ENCODE measurements around the gene CREG2.
"Not testable (repeated sequence)": the region's sequence is repeated elsewhere in the genome, so short reads cannot be mapped to it uniquely, and the experiment has no call there.

Gene CREG2

DNA sequence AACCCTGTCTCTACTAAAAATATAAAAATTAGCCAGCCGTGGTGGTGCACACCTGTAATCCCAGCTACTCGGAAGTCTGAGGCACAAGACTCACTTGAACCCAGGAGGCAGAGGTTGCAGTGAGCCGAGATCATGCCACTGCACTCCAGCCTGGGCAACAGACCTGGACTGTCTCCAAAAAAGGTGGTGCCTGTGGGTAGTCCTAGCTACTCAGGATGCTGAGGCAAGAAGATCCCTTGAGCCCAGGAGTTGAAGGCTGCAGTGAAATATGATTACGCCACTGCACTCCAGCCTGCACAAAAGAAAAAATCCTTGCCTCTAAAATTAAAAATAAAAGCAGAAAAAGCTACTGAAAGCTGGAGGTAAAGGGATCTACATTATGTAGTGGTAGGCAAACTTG lies 34.7 kb downstream of the CREG2 start:
- H3K4me1 ChIP-seq (ENCODE audit: control insufficient read depth, insufficient read depth, low read length); H3K4me3 ChIP-seq (ENCODE audit: low read length); H3K36me3 ChIP-seq (ENCODE audit: control insufficient read depth, insufficient read depth, low read length); H3K9me3 ChIP-seq (ENCODE audit: control insufficient read depth, low read length); H3K9ac ChIP-seq (ENCODE audit: low read length); H3K27me3 ChIP-seq (ENCODE audit: control insufficient read depth, insufficient read depth, low read length): not testable (repeated sequence)

DNA sequence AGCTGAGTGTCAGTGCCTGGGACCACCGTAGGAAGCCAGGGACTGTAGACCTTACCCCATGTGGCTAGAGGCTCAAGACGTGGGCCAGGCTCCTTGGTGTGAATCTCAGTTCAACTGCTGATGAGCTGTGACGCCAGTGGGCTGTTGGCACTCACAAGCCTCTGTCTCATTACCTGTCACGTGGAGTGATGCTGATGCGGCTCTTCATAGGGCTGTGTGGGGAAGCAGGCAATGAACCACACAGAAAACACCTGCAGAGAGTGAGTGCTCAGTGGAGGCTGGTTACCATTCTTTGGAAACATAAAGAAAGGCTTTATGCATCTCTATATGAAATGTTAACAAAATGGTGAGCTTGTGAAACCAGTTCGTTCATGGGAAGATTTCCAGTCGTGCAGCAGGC lies 36.1 kb downstream of the CREG2 start:
- no peak overlapping the region for H3K4me3 ChIP-seq (ENCODE audit: low read length)
- H3K27me3 ChIP-seq (ENCODE audit: control insufficient read depth, insufficient read depth, low read length) = no peaks in the 10 kb centered on the region
- no peak overlapping the region for H3K9ac ChIP-seq (ENCODE audit: low read length)
- H3K9me3 ChIP-seq (ENCODE audit: control insufficient read depth, low read length) = no peaks in the 10 kb centered on the region
- no peaks in the 10 kb centered on the region for H3K4me1 ChIP-seq (ENCODE audit: control insufficient read depth, insufficient read depth, low read length)
- no peaks in the 10 kb centered on the region for H3K36me3 ChIP-seq (ENCODE audit: control insufficient read depth, insufficient read depth, low read length)

DNA sequence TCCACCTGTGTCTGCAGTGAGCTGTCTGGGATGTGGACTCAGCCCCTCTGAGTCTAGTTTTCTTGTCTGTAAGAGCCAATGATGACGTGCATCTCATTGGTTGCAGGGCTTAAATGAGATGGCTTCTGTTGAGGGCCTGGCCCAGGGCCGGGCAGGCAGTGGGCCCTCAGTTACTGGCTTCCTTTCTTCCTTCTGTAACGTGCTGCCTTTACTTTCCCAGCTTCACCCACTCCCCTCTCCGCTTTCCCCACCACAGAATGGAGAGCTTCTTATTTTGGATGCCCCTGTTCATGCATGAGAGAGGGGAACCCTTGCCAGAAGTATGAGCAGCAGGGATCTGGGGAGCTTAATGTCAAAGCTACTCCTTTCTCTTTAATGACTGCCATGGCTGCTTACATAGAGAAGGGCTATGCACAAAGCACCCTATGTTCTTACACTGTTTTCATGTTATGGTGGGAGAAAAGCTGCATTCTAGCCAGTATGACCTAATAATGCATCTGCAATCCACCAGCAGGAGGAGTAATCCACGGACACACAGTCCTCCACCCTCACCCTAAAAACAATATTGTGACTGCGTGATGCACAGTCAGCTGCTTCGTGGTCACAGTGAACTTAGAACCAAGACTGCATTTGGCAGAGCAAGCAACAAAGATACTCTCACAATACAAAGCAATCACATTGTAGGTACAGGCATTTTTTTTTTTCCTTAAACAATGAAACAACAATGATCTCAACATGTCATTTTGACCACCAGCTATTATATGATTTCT lies 37.2 kb downstream of the CREG2 start:
- Histone ChIP-seq H3K27me3 (ENCODE audit: control insufficient read depth, insufficient read depth, low read length) (no peaks in the 10 kb centered on the region), H3K4me1 (ENCODE audit: control insufficient read depth, insufficient read depth, low read length) (no peaks in the 10 kb centered on the region), H3K9ac (ENCODE audit: low read length) (no peak overlapping the region), H3K4me3 (ENCODE audit: low read length) (no peak overlapping the region), H3K9me3 (ENCODE audit: control insufficient read depth, low read length) (no peaks in the 10 kb centered on the region), H3K36me3 (ENCODE audit: control insufficient read depth, insufficient read depth, low read length) (no peaks in the 10 kb centered on the region)

DNA sequence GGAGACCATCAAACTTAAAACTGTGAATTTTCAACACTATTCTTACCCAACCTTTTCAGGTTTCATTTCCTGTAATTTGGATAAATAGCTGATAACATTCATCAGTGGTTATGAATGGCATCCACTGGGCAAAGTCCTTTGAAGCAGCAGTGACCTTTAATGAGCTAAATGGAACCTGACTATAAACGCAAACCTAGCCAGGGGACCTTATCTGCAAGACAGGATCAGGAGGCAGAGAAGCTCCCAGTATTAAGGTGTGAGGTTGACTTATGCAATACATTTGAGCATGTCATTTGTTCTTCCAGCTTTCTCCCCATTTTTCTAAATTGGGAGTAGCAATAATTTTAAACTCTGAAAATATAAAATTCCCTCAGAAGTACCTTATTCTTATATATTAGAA lies 38.4 kb downstream of the CREG2 start:
- Histone ChIP-seq H3K9me3 (ENCODE audit: control insufficient read depth, low read length) (no peaks in the 10 kb centered on the region), H3K9ac (ENCODE audit: low read length) (no peak overlapping the region), H3K27me3 (ENCODE audit: control insufficient read depth, insufficient read depth, low read length) (no peaks in the 10 kb centered on the region), H3K4me1 (ENCODE audit: control insufficient read depth, insufficient read depth, low read length) (no peaks in the 10 kb centered on the region), H3K36me3 (ENCODE audit: control insufficient read depth, insufficient read depth, low read length) (no peaks in the 10 kb centered on the region), H3K4me3 (ENCODE audit: low read length) (no peak overlapping the region)

DNA sequence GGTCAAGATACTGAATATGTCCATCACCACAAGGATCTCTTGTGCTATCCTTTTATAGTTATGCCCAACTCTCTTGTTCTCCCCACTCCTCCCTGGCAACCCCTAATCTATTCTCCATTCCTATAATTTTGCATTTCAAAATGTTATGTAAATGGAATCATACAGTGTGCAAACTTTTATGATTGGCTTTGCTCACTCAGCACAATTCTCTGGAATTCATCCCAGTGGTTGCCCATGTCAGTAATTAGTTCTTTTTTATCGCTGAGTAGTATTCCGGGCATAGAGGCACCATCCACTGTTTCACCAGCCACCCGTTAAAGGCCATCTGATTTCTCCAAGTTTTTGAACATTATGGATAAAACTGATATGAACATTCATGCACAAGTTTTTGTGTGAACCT lies 40.4 kb downstream of the CREG2 start:
- H3K27me3 ChIP-seq (ENCODE audit: control insufficient read depth, insufficient read depth, low read length) = no peaks in the 10 kb centered on the region
- H3K36me3 ChIP-seq (ENCODE audit: control insufficient read depth, insufficient read depth, low read length) = no peaks in the 10 kb centered on the region
- H3K4me1 ChIP-seq (ENCODE audit: control insufficient read depth, insufficient read depth, low read length) = peaks cover 2% of the 10 kb centered on the region
- H3K4me3 ChIP-seq (ENCODE audit: low read length) = no peak overlapping the region
- no peaks in the 10 kb centered on the region for H3K9me3 ChIP-seq (ENCODE audit: control insufficient read depth, low read length)
- H3K9ac ChIP-seq (ENCODE audit: low read length) = no peak overlapping the region

DNA sequence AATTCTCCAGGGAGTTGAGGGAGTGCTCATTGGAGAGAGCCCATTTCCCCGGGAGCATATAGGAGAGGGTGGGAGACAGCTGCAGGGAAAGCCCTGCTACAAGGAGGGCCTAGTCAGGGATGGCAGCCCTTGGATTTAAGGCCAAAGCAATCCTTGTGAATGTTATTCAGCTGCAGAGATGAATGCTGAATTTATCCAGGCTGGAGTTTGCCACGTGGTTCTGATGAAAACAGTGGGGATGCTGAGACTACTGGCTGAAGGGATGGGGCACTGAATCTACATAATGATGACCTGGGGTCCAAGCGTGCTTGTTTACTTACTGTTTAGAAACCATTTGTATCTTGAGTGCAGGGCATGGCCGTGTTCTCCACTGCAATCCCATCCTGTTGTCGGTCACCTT lies 43.2 kb downstream of the CREG2 start:
- H3K4me3 ChIP-seq (ENCODE audit: low read length) = no peak overlapping the region
- H3K36me3 ChIP-seq (ENCODE audit: control insufficient read depth, insufficient read depth, low read length) = no peaks in the 10 kb centered on the region
- no peaks in the 10 kb centered on the region for H3K9me3 ChIP-seq (ENCODE audit: control insufficient read depth, low read length)
- peaks cover 6% of the 10 kb centered on the region for H3K4me1 ChIP-seq (ENCODE audit: control insufficient read depth, insufficient read depth, low read length)
- no peaks in the 10 kb centered on the region for H3K27me3 ChIP-seq (ENCODE audit: control insufficient read depth, insufficient read depth, low read length)
- H3K9ac ChIP-seq (ENCODE audit: low read length) = no peak overlapping the region

DNA sequence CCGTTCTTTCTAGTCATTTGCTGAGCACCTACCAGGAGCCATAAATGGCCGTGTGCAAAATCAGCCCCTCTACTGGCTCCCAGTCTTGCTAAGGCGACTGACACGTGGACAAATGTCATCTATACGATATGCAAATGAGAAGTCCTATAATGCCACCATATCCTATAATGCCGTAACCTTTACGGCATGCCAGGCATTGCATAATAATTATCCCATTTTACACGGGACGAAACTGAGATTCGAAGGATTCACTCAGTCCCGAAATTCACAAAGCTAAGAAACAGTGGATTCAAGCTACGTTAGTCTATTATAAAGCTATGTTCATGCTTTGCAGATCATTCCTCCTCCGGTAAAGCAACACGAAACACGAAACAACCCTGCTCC lies 44.7 kb downstream of the CREG2 start:
- H3K9ac ChIP-seq (ENCODE audit: low read length) = no peak overlapping the region
- H3K27me3 ChIP-seq (ENCODE audit: control insufficient read depth, insufficient read depth, low read length) = no peaks in the 10 kb centered on the region
- no peaks in the 10 kb centered on the region for H3K9me3 ChIP-seq (ENCODE audit: control insufficient read depth, low read length)
- no peaks in the 10 kb centered on the region for H3K36me3 ChIP-seq (ENCODE audit: control insufficient read depth, insufficient read depth, low read length)
- peaks cover 6% of the 10 kb centered on the region for H3K4me1 ChIP-seq (ENCODE audit: control insufficient read depth, insufficient read depth, low read length)
- no peak overlapping the region for H3K4me3 ChIP-seq (ENCODE audit: low read length)

DNA sequence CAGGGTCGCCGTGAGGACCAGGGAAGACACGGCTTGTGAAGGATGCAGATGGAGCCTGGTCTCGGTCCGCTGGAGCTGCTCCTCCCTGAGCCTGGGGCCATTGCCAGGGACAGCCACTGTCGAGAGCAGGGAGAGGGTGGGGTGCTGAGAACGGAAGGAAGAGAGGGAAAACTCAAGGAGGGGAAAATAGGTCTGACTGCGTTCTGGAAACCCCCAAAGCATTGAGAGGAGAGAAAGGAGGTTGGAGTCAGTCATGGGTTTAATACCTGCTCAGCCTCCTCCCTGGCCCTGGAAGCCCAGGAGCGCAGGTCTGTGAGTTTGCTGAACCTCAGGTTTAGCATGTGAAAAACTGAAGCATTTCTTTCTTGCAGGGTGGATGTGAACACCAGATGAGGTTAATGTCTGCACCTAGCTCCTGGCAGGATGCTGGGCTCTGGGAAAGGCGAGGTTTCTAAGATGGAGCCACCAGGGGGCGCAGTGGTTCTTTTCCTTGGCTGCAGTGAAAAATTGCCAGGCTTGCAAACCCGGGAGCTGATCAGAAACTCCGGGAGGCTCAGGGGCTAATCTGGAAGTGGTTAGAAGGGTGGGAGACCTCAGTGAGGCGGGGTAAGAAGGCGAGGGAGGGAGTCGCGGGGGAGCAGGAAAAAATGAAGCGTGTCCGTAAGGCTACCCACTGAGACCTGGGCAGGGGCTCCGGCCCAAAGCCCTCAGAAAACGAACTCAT lies 45.2 kb downstream of the CREG2 start:
- H3K4me3 ChIP-seq (ENCODE audit: low read length) = no peak overlapping the region
- no peaks in the 10 kb centered on the region for H3K36me3 ChIP-seq (ENCODE audit: control insufficient read depth, insufficient read depth, low read length)
- H3K27me3 ChIP-seq (ENCODE audit: control insufficient read depth, insufficient read depth, low read length) = no peaks in the 10 kb centered on the region
- H3K9me3 ChIP-seq (ENCODE audit: control insufficient read depth, low read length) = no peaks in the 10 kb centered on the region
- no peak overlapping the region for H3K9ac ChIP-seq (ENCODE audit: low read length)
- peaks cover 6% of the 10 kb centered on the region for H3K4me1 ChIP-seq (ENCODE audit: control insufficient read depth, insufficient read depth, low read length)

DNA sequence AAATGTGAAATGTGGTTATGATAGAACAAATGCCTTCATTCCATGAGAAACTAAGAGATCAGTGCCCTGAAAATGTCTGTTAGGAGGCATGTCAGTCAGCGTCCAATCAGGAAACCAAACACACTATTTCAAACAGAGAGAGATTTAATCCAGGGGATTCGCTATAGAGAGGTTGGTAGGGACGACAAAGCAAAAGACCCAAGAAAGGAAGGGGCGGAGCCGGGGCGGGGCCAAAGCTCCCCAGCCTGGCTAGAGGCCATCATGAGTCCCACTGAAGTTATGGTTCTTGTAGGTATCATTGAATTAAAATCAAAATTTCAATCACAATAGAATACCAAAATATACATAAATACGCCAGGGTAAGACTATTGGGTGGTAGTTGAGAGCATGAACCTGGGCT lies 45.9 kb downstream of the CREG2 start:
- H3K36me3 ChIP-seq (ENCODE audit: control insufficient read depth, insufficient read depth, low read length) = no peaks in the 10 kb centered on the region
- no peaks in the 10 kb centered on the region for H3K27me3 ChIP-seq (ENCODE audit: control insufficient read depth, insufficient read depth, low read length)
- H3K9me3 ChIP-seq (ENCODE audit: control insufficient read depth, low read length) = no peaks in the 10 kb centered on the region
- H3K4me1 ChIP-seq (ENCODE audit: control insufficient read depth, insufficient read depth, low read length) = peaks cover 6% of the 10 kb centered on the region
- H3K9ac ChIP-seq (ENCODE audit: low read length) = no peak overlapping the region
- H3K4me3 ChIP-seq (ENCODE audit: low read length) = no peak overlapping the region

DNA sequence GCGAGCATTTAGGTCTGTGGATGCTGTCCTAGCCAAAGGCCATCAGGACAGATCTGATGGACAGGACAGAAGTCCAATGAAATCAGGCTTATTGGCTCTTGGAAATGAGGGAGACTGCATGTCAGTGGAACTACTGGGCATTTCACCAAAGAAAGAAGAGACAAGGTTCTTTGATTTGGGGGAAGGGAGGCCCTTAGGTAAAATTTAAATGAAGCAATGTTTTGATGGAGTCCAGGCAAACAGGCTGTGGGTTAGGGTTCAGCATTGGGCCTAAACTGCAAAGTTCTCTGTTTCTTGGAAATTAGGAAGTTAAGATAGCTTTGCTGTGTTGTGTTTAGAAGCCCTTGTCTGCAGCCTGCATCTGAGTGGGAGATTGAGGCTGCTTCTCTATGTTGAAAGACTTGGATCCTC lies 47.2 kb downstream of the CREG2 start:
- no peaks in the 10 kb centered on the region for H3K27me3 ChIP-seq (ENCODE audit: control insufficient read depth, insufficient read depth, low read length)
- no peaks in the 10 kb centered on the region for H3K36me3 ChIP-seq (ENCODE audit: control insufficient read depth, insufficient read depth, low read length)
- H3K4me1 ChIP-seq (ENCODE audit: control insufficient read depth, insufficient read depth, low read length) = peaks cover 6% of the 10 kb centered on the region
- no peak overlapping the region for H3K4me3 ChIP-seq (ENCODE audit: low read length)
- no peak overlapping the region for H3K9ac ChIP-seq (ENCODE audit: low read length)
- no peaks in the 10 kb centered on the region for H3K9me3 ChIP-seq (ENCODE audit: control insufficient read depth, low read length)

DNA sequence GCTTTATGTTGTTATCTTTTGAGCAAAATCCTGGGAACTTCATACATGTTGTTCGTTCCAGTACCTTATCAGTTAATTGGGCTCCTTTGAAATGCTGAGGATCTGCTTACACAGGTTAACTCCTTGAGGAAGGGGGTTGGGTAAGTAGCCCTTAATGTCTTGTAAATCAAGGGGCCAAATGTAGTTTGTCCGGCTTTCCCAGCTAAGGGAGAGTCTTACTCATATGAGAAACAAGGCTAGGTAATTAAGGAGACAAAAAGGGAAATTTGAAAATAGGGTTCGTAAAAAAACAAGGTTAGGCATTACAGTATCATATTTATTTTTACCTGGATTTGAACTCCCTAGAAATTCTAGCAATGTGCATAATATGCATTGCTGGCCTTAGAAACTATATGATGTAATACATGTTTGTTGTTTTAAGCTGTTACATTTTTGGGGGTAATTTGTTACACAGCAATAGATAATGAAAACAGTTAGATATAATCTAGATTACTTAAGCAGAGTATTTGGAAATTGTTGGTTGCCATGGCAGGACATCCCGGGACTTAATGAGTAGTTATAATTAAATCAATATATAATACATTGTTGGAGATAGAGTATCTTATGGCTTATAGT lies 47.9 kb downstream of the CREG2 start:
- Histone ChIP-seq H3K4me3 (ENCODE audit: low read length) (no peak overlapping the region), H3K9ac (ENCODE audit: low read length) (no peak overlapping the region), H3K9me3 (ENCODE audit: control insufficient read depth, low read length) (no peaks in the 10 kb centered on the region), H3K27me3 (ENCODE audit: control insufficient read depth, insufficient read depth, low read length) (no peaks in the 10 kb centered on the region), H3K36me3 (ENCODE audit: control insufficient read depth, insufficient read depth, low read length) (no peaks in the 10 kb centered on the region), H3K4me1 (ENCODE audit: control insufficient read depth, insufficient read depth, low read length) (peaks cover 6% of the 10 kb centered on the region)

DNA sequence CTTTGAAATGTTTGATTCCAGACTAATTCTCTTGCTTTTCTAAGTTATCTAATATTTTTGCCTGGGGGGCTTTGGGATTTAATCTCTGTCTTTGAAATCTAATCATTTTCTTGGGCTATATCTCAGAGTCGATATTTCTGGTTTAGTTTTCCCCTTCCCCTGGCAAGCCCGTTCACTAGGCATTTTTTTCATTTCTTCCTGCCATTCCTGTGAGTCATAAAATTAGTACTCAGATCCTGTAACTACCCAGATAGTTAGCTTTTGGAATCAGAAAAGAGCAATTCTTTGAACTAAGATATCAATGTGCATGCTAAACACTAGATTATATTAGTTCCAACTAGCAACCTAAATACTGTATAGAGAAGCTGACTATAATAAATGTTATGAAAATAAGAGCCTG lies 49.4 kb downstream of the CREG2 start:
- Histone ChIP-seq H3K4me1 (ENCODE audit: control insufficient read depth, insufficient read depth, low read length) (peaks cover 6% of the 10 kb centered on the region), H3K9ac (ENCODE audit: low read length) (no peak overlapping the region), H3K9me3 (ENCODE audit: control insufficient read depth, low read length) (no peaks in the 10 kb centered on the region), H3K27me3 (ENCODE audit: control insufficient read depth, insufficient read depth, low read length) (no peaks in the 10 kb centered on the region), H3K4me3 (ENCODE audit: low read length) (no peak overlapping the region), H3K36me3 (ENCODE audit: control insufficient read depth, insufficient read depth, low read length) (no peaks in the 10 kb centered on the region)
